22Rv1 (cell line): Measurements from ENCODE around the gene CACNG8.

Source experiments
- H3K27ac ChIP-seq: fragments of 450-650 bp; 2 replicates; pipeline ENCODE4 v1.5.1; 2017
- ZFX ChIP-seq: fragments of 450-650 bp; IDR thresholded peaks from 2 replicates; pipeline ENCODE4 v1.6.1; 2017; ENCODE audit warnings: antibody characterized with exemption, borderline replicate concordance
- TF ChIP-seq, protein P1 (sequence below): fragments of 450-650 bp; IDR thresholded peaks from 2 replicates; pipeline ENCODE4 v1.5.1; 2017; ENCODE audit warnings: mild to moderate bottlenecking

CACNG8 gene

GRCh38 chr19:53983457-53984289, 20.9 kb downstream of the CACNG8 start:
- H3K27ac ChIP-seq: no peak overlapping the region
- no peak for TF ChIP-seq ZFX
- TF ChIP-seq, protein P1, sequence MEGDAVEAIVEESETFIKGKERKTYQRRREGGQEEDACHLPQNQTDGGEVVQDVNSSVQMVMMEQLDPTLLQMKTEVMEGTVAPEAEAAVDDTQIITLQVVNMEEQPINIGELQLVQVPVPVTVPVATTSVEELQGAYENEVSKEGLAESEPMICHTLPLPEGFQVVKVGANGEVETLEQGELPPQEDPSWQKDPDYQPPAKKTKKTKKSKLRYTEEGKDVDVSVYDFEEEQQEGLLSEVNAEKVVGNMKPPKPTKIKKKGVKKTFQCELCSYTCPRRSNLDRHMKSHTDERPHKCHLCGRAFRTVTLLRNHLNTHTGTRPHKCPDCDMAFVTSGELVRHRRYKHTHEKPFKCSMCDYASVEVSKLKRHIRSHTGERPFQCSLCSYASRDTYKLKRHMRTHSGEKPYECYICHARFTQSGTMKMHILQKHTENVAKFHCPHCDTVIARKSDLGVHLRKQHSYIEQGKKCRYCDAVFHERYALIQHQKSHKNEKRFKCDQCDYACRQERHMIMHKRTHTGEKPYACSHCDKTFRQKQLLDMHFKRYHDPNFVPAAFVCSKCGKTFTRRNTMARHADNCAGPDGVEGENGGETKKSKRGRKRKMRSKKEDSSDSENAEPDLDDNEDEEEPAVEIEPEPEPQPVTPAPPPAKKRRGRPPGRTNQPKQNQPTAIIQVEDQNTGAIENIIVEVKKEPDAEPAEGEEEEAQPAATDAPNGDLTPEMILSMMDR: no peak

DNA sequence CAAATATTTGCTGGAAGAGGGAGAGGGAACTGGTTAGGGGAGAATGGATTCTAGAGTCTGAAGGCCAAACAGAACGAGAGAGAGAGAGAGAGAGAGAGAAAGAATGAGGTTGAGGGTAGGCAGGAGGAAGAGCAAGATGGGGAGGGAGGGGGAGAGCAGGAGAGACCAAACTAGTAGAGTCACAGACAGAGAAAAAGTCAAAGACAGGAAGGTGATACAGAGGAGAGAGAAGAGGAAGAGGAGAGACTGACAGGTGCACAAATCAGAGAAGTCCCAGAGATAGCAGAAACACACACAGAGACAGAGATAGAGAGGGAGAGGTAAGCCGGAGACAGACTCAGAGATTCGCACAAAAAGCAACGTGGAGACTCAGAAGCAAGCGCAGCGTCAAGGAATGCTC, 23.1 kb downstream of the CACNG8 start:
- H3K27ac ChIP-seq: no peak overlapping the region
- TF ChIP-seq ZFX: no peak
- TF ChIP-seq, protein P1: no peak

DNA sequence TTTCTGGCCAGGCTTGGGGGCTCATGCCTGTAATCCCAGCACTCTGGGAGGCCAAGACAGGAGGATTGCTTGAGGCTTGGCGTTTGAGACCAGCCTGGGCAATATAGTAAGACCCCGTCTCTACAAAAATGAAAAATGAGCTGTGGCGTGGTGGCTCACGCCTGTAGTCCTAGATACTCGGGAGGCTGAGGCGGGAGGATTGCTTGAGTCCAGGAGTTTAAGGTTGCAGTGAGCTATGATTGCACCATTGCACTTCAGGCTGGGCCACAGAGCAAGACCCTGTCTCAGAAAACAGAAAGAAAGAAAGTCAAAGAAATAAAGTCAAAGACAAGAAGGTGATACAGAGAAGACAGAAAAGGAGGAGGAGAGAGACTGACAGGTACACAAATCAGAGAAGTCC, 26.2 kb downstream of the CACNG8 start:
- TF ChIP-seq ZFX: no peak
- TF ChIP-seq, protein P1: no peak
- H3K27ac ChIP-seq: no peak overlapping the region

DNA sequence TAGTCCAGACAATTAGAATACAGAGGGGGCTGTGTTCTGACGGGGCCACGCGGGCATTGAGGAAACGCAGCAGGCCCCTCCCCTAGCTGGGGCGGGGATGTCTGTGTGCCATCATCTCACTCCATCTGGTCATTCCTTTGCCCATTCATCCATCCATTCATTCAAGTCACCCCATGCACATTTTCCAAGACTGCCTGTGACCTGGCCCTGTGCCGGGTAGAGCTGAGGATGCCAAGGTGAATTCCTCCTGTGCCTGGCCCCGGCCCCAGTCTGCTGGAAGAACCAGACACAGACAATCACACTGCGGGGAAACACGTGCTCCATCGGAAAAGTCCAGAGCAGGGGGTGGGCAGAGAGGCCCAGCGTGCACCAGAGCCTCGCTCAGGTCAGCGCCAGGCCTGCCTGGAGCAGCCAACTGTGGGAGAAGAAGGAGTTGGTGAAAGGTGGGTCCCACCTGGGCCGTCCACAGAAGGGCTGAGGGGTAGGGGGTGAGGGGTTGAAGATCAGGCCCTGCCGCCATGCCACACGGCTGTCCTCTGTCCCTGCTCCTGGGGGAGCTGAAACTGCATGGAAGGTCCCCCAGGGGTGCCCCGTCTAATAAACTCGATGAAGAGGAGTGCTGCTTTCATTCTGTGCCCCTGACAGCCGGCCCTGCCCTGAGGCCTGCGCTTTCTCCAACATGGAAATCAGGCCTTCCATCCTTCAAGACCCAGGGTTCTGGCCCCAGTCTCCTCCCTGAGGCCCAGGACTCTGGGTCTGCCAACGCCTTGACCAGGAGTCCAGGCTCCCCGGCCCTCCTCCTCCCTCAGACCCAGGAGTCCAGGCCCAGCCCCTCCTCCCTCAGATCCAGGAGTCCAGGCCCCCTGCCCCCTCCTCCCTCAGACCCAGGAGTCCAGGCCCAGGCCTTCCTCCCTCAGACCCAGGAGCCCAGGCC, 27.1 kb downstream of the CACNG8 start:
- no peak overlapping the region for H3K27ac ChIP-seq
- TF ChIP-seq, protein P1: no peak
- no peak for TF ChIP-seq ZFX

DNA sequence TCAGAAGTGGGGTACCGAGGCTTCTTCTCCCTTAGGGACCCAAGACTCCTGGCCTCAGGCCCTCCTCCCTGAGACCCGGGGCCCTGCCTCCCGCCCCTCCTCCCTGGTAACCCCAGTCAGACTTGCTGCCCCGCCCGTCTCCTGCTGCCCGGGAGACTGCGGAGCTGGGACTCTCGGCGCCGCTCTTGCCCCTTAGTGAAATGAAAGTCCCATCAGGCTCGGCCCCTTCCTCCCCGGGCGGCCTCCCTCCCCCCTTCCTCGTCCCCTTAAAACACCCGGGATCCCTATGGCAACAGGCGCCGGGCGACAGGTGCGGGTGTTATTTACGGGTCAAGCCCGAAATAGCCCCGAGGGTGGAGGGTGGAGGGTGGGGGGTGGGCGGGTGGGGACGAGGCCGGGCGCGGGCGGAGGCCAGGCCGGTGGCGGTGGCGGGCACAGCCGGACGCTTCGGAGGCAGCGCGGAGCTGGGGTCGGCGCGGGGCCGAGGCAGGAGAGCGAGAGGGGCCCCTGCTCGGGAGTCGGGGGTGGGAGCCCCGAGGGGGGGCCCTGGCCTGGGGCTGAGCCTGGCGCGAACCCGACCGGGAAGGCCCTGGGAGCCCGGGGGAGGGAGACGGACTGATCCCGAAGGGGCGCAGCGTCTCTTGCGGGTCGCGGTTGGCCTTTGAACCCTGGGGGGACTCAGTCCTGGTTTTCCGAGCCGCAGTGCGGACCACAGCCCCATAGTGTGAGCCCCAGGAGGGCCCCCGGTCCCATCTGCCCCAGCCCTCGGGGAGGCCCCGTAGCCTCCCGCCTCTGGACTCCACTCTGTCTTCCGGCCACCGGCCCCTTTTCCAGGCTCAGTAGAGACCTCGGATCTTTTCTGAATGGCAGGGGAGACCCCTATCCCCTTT, 28.7 kb downstream of the CACNG8 start, which contains the start of gene CACNG6:
TSS of gene CACNG6 (plus strand) at position 414 of the 890 bp plus-strand sequence. CDS start 1,241 bp downstream, outside the sequence.
- no peak within 1 kb of the TSS for H3K27ac ChIP-seq
- TF ChIP-seq, protein P1: no peak
- no peak for TF ChIP-seq ZFX

DNA sequence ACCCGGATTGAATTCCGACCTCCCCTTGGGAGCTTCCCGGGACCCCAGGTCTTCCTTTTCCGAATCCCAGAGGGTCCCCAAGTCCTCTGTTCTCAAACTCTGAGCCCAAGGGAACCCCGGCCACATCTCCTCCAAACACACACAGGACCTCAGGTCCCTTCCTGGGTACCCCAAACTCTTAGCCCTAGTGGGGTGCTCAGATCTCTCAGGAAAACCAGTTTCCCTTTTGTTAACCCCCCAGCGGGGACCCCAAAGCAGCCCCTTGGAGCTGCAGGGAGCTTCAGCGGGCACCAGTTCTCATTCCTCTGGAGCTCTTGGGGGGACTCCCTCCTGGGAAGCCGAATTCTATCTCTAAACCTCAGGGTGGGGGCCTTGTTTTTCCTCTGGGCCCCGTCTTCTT, 29.5 kb downstream of the CACNG8 start:
- TF ChIP-seq, protein P1: no peak
- TF ChIP-seq ZFX: no peak
- no peak overlapping the region for H3K27ac ChIP-seq
